Lung (tissue), 12 donors: ENCODE measurements around the gene COPS9. TPM values are rescaled to one million over a fixed set of nuclear protein-coding genes. Genes with fewer than 3 reads are reported as not detected.

ENCODE experiments used
- ATAC-seq: fragments of 200-7000 bp; cut with Tn5 transposase; one replicate; pipeline ENCODE4 v1.9.1; 2020; ENCODE audit warnings: moderate number of reproducible peaks; ENCODE audit not compliant: insufficient read depth, low FRiP score
- DNase-seq, 3 donors: peaks; one replicate each; pipeline ENCODE4 v3.0.0-alpha.2; 2013 to 2017
- H3K27ac ChIP-seq, 2 donors: one replicate each; pipeline ENCODE4 v1.5.1; 2013; ENCODE audit warnings: mild to moderate bottlenecking in 2 of 2, moderate library complexity in 2 of 2, control low read depth in 1 of 2, inconsistent platforms in 1 of 2, low read depth in 1 of 2, low read length in 1 of 2
- H3K27me3 ChIP-seq, 3 donors: one replicate each; pipeline ENCODE4 v1.5.1; 2013; ENCODE audit warnings: low read length in 2 of 3; ENCODE audit not compliant: control insufficient read depth in 3 of 3, insufficient read depth in 3 of 3
- H3K36me3 ChIP-seq, 4 donors: one replicate each; pipeline ENCODE4 v1.5.1; 2013; ENCODE audit warnings: low read length in 4 of 4, mild to moderate bottlenecking in 1 of 4, moderate library complexity in 1 of 4; ENCODE audit not compliant: control insufficient read depth in 4 of 4, insufficient read depth in 4 of 4
- H3K4me1 ChIP-seq, 5 donors: one replicate each; pipeline ENCODE4 v1.5.1; 2013; ENCODE audit warnings: low read length in 5 of 5, mild to moderate bottlenecking in 2 of 5, moderate library complexity in 1 of 5; ENCODE audit not compliant: control insufficient read depth in 5 of 5, insufficient read depth in 5 of 5
- H3K4me3 ChIP-seq: one replicate; pipeline ENCODE4 v1.5.1; 2013; ENCODE audit warnings: mild to moderate bottlenecking, control low read depth, moderate library complexity
- H3K9ac ChIP-seq, 2 donors: one replicate each; pipeline ENCODE4 v1.5.1; 2013; ENCODE audit warnings: low read length in 2 of 2, control low read depth in 1 of 2; ENCODE audit not compliant: insufficient read depth in 1 of 2
- H3K9me3 ChIP-seq, 4 donors: one replicate each; pipeline ENCODE4 v1.5.1; 2013; ENCODE audit warnings: low read length in 3 of 4, mild to moderate bottlenecking in 1 of 4, moderate library complexity in 1 of 4; ENCODE audit not compliant: control insufficient read depth in 4 of 4, insufficient read depth in 3 of 4
- CTCF ChIP-seq: IDR thresholded peaks from 2 replicates; pipeline ENCODE4 v1.5.1; 2012; ENCODE audit warnings: mild to moderate bottlenecking; ENCODE audit errors: control extremely low read depth, extremely low read depth
- WGBS, 2 donors: extraction: QIAGEN DNeasy Blood & Tissue Kit; methylation state at CpG; one replicate each; pipeline ENCODE4 v1.1.7; 2013; 5-methylcytosine and 5-hydroxymethylcytosine counted together
- polyA plus RNA-seq, 2 donors: library from polyadenylated mRNA; stranded (reverse); fragments of 200-250 nt; gene quantifications; one replicate each; pipeline ENCODE4 v1.2.1, GENCODE V29; 2013
- total RNA-seq, 2 donors: library from RNA; depleted of rRNA in 1 of 2; stranded (reverse); fragments of >200 nt in 1 of 2; gene quantifications; one replicate each; pipeline ENCODE4 v1.2.1, GENCODE V29; 2014 to 2021
- donor health status: control.
- donor health status: control.
- donor health status: Bipolar disorder and iron deficiency.
- donor health status: healthy.
- donor health status: DM: yes; HTN: yes; CAD: no.

Gene COPS9
- total and polyA plus RNA-seq, 4 donors, result 52.5 to 386 (median 148) TPM

- Histone ChIP-seq H3K27ac (no peak overlapping the region), H3K4me1 (no peaks in the 10 kb centered on the region), H3K9me3 (no peaks in the 10 kb centered on the region), H3K9ac (no peak overlapping the region), H3K27me3 (peaks cover 0 to 2% (median 0%) of the 10 kb centered on the region in 3 donors), H3K4me3 (no peak overlapping the region), H3K36me3 (no peaks in the 10 kb centered on the region)
- no peak for TF ChIP-seq CTCF
- WGBS, 2 donors, result 82 to 84% methylated on average over 5 of the region's 5 CpGs
- DNase-seq (no peak), ATAC-seq (no peak)
Observed at GRCh38 chr2:240162032-240162431, 25.9 kb upstream of the COPS9 start.

GRCh38 chr2:240161087-240161750, 25.1 kb upstream of the COPS9 start:
- no peak overlapping the region for H3K4me3 ChIP-seq

GRCh38 chr2:240160291-240161086, 24.4 kb upstream of the COPS9 start:
- no peak for ATAC-seq
- no peaks in the 10 kb centered on the region for H3K36me3 ChIP-seq

More at GRCh38 chr2:240161087-240161750, 25.1 kb upstream of the COPS9 start:
- no peak for TF ChIP-seq CTCF
- ATAC-seq, result no peak
- Histone ChIP-seq H3K9me3 (no peaks in the 10 kb centered on the region), H3K4me1 (no peaks in the 10 kb centered on the region), H3K36me3 (no peaks in the 10 kb centered on the region), H3K27me3 (peaks cover 0 to 2% (median 0%) of the 10 kb centered on the region in 3 donors), H3K27ac (no peak overlapping the region), H3K9ac (no peak overlapping the region)
- 82 to 84% methylated on average over 21 of the region's 21 CpGs for WGBS, 2 donors
- DNase-seq, result no peak

More at GRCh38 chr2:240160291-240161086, 24.4 kb upstream of the COPS9 start:
- H3K4me3 ChIP-seq, result no peak overlapping the region
- DNase-seq, result no peak
- peaks cover 0 to 2% (median 0%) of the 10 kb centered on the region in 3 donors for H3K27me3 ChIP-seq
- peaks cover 0 to 7% (median 0%) of the 10 kb centered on the region in 5 donors for H3K4me1 ChIP-seq
- H3K9me3 ChIP-seq, result no peaks in the 10 kb centered on the region
- no peak overlapping the region for H3K27ac ChIP-seq
- H3K9ac ChIP-seq, result no peak overlapping the region
- 88% methylated on average over 18 of the region's 18 CpGs for WGBS, 2 donors
- TF ChIP-seq CTCF, result no peak
